Measurements from ENCODE around the gene PC. TPM values are rescaled to one million over a fixed set of nuclear protein-coding genes. Genes with fewer than 3 reads are reported as not detected.
A peak's percentile ranks its signal among the peaks of the same experiment; 100 is the strongest.

The PC gene
- total RNA-seq, 2 donors from 2014 or later = 8.0 to 12.7 TPM

DNA sequence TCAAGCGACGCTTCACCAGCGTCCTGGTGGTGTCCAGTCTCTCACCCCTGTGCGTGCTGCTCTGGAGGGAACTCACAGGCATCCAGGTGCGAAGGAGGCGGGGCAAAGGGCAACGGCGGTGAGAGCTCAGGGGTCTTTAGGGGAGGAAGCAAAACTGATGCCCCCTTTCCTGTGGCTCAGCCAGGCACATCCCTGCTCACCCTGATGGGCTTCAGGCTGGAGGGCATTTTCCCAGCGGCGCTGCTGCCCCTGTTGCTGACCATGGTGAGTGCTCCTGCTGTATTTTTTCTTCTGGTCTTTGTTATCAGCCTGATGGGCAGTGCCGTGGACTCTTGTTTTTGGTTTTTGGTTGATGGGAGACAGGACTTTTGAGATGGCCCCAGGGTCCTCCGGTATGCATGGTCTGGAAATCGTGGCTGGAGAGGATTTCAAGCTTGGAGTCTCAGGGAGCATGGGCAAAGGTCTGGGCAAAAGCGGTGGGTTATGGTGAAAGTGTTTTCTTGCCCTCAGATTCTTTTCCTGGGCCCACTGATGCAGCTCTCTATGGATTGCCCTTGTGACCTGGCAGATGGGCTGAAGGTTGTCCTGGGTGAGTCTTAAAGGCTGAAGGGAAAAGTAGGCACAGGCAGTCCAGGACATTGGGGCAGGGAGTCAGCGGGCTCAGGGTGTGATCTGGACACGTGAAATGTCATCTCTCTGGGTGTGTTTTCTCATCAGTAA lies 114.2 kb downstream of the PC start:
- Histone ChIP-seq H3K4me1 (ENCODE audit: control insufficient read depth in 1 of 2, low read depth in 2 of 2) (peaks cover 17 to 28% of the 10 kb centered on the region in 2 donors), H3K36me3 (peaks cover 16% of the 10 kb centered on the region), H3K9me3 (no peaks in the 10 kb centered on the region), H3K27ac (peak overlapping the region; percentile 95 to 96), H3K4me3 (peak overlapping the region; percentile 90), H3K27me3 (replicated peaks; ENCODE audit: insufficient read depth) (no peaks in the 10 kb centered on the region)
- TF ChIP-seq, protein P1, sequence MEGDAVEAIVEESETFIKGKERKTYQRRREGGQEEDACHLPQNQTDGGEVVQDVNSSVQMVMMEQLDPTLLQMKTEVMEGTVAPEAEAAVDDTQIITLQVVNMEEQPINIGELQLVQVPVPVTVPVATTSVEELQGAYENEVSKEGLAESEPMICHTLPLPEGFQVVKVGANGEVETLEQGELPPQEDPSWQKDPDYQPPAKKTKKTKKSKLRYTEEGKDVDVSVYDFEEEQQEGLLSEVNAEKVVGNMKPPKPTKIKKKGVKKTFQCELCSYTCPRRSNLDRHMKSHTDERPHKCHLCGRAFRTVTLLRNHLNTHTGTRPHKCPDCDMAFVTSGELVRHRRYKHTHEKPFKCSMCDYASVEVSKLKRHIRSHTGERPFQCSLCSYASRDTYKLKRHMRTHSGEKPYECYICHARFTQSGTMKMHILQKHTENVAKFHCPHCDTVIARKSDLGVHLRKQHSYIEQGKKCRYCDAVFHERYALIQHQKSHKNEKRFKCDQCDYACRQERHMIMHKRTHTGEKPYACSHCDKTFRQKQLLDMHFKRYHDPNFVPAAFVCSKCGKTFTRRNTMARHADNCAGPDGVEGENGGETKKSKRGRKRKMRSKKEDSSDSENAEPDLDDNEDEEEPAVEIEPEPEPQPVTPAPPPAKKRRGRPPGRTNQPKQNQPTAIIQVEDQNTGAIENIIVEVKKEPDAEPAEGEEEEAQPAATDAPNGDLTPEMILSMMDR (IDR thresholded peaks at IDR 0.05) = no peak
- DNase-seq (ENCODE audit: low spot score) (no peak), ATAC-seq (ENCODE audit: insufficient number of reproducible peaks, low FRiP score, low read depth) (no peak)

DNA sequence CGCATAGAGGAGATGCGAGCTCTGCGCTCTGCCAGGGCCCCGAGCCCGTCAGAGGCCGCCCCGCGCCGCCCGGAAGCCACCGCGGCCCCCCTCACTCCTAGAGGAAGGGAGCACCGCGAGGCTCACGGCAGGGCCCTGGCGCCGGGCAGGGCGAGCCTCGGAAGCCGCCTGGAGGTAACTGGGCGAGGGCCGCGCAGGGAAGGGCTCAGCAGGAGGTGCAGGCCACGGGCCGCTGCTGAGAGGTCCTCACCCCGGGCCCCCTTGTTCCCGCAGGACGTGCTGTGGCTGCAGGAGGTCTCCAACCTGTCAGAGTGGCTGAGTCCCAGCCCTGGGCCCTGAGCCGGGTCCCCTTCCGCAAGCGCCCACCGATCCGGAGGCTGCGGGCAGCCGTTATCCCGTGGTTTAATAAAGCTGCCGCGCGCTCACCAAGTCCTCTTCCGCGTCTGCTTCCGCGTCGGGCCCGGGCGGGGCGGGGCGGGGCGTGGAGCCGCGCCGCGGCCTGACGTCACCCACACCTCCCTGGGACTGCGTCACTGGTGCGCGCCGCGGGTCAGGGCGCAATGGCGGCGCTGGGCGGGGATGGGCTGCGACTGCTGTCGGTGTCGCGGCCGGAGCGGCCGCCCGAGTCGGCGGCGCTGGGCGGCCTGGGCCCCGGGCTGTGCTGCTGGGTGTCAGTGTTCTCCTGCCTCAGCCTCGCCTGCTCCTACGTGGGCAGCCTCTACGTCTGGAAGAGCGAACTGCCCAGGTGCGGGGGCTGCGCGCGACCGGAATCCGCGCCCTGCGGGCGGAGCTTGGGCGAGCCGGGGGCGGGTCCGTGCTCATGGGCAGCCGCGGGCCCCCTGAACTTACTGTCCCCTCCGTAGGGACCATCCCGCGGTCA lies 115.0 kb downstream of the PC start, which contains the start of gene RCE1:
RCE1 (plus strand) TSS at position 546 of the 880 bp plus-strand sequence; CDS start at position 561, 15 bp downstream.
- ATAC-seq (ENCODE audit: insufficient number of reproducible peaks, low FRiP score, low read depth) (peak; percentile 71), DNase-seq (ENCODE audit: low spot score) (peak; percentile 59)
- TF ChIP-seq, protein P1 (IDR thresholded peaks at IDR 0.05) = no peak
- H3K27ac ChIP-seq = peak within 1 kb of the TSS; percentile 95 to 96
- H3K27me3 ChIP-seq (replicated peaks; ENCODE audit: insufficient read depth) = no peaks in the 10 kb centered on the region
- H3K36me3 ChIP-seq = peaks cover 16% of the 10 kb centered on the region
- peaks cover 17 to 28% of the 10 kb centered on the region in 2 donors for H3K4me1 ChIP-seq (ENCODE audit: control insufficient read depth in 1 of 2, low read depth in 2 of 2)
- H3K9me3 ChIP-seq = no peaks in the 10 kb centered on the region
- H3K4me3 ChIP-seq = peak within 1 kb of the TSS; percentile 90

DNA sequence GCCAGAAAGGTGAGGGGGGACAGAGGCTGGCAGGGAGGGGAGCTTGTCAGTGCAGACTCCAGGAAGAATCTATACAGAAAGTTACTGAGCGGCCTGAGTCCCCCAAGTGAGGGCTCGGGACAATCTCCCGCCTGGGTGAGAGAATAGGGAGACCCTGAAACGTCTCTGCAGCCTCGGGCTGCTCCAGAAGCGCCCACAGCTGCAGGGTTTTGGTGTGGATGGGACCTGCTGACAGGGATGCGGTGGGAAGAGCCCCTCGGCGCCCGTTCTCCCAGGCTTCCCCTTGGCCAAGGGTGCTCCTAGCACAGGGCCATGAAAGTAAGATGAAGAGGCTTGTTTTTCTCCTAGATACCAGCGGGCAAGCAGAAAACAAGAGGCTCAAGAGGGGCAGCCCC lies 115.7 kb downstream of the PC start:
- Histone ChIP-seq H3K4me1 (ENCODE audit: control insufficient read depth in 1 of 2, low read depth in 2 of 2) (peaks cover 17 to 28% of the 10 kb centered on the region in 2 donors), H3K36me3 (peaks cover 16% of the 10 kb centered on the region), H3K27ac (peak overlapping the region; percentile 95 to 96), H3K4me3 (peak overlapping the region; percentile 90), H3K9me3 (no peaks in the 10 kb centered on the region), H3K27me3 (replicated peaks; ENCODE audit: insufficient read depth) (no peaks in the 10 kb centered on the region)
- ATAC-seq (ENCODE audit: insufficient number of reproducible peaks, low FRiP score, low read depth) (no peak), DNase-seq (ENCODE audit: low spot score) (no peak)
- TF ChIP-seq, protein P1 (IDR thresholded peaks at IDR 0.05) = no peak

DNA sequence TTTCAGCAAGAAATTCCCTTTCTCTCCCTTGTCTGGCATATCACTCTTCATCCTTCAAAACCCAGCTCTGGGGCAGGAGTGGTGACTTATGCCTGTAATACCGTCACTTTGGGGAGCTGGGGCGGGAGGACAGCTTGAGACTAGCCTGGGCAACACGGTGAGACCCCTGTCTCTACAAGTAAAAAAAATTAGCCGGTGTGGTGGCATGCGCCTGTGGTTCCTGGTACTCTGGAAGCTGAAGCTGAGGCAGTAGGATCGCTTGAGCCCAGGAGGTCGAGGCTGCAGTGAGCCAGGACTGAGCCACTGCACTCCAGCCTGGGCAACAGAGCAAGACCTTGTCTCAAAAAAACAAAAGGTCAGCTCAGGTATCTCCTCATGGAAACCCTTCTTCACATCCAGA lies 116.3 kb downstream of the PC start:
- H3K27me3 ChIP-seq (replicated peaks; ENCODE audit: insufficient read depth) = no peaks in the 10 kb centered on the region
- H3K27ac ChIP-seq = no peak overlapping the region
- TF ChIP-seq, protein P1 (IDR thresholded peaks at IDR 0.05) = no peak
- H3K4me3 ChIP-seq = peak overlapping the region; percentile 90
- H3K9me3 ChIP-seq = no peaks in the 10 kb centered on the region
- ATAC-seq (ENCODE audit: insufficient number of reproducible peaks, low FRiP score, low read depth) = no peak
- H3K36me3 ChIP-seq = peaks cover 14% of the 10 kb centered on the region
- H3K4me1 ChIP-seq (ENCODE audit: control insufficient read depth in 1 of 2, low read depth in 2 of 2) = peaks cover 17 to 28% of the 10 kb centered on the region in 2 donors
- no peak for DNase-seq (ENCODE audit: low spot score)

All from thoracic aorta (tissue), 2 donors.